AG04449 (cell line): Measurements from ENCODE around the gene GREB1L.

Experiments used
- CTCF ChIA-PET: fragments of 350-600 bp; formaldehyde crosslinking; extraction: SDS; loops from one replicate; lab custom pipeline; 2021; ENCODE audit warnings: antibody characterized with exemption; lab: Yijun Ruan, JAX
- POLR2A ChIA-PET: fragments of 400-600, 350-600 bp; formaldehyde crosslinking; extraction: SDS; loops from one replicate; lab custom pipeline; 2020; ENCODE audit warnings: antibody characterized with exemption, inconsistent platforms; lab: Yijun Ruan, JAX
- DNase-seq: peaks from one replicate; pipeline ENCODE4 v3.0.0-alpha.2; 2010; ENCODE audit warnings: low read depth, low spot score
- H3K4me3 ChIP-seq: 2 replicates; pipeline ENCODE4 v1.5.1; 2011; ENCODE audit warnings: low read depth, mild to moderate bottlenecking, control low read depth, low read length
- CTCF ChIP-seq: IDR thresholded peaks from one replicate; pipeline ENCODE4 v1.5.1; 2011; ENCODE audit warnings: mild to moderate bottlenecking, moderate library complexity, low read length, control low read depth, inconsistent platforms; ENCODE audit not compliant: insufficient read depth; ENCODE audit errors: missing control alignments

GREB1L gene

GRCh38 chr18:21483051-21483450, 241.0 kb downstream of the GREB1L start:
- POLR2A ChIA-PET: no interaction called here
- TF ChIP-seq CTCF: no peak
- H3K4me3 ChIP-seq: no peak overlapping the region
- CTCF ChIA-PET: no interaction called here
- no peak for DNase-seq

- DNase-seq: no peak
- CTCF ChIA-PET: interaction anchor here (1.5 to 1.9 kb wide), 4 partner anchors 11 to 290 kb away, joined by 4 to 12 read pairs (median 6); partner anchors contain the start of gene ESCO1
- POLR2A ChIA-PET: no interaction called here
- no peak overlapping the region for H3K4me3 ChIP-seq
- TF ChIP-seq CTCF: no peak
Observed at GRCh38 chr18:21484851-21485636, 243.0 kb downstream of the GREB1L start.

GRCh38 chr18:21486905-21487437, 244.9 kb downstream of the GREB1L start:
- DNase-seq: no peak
- no peak for TF ChIP-seq CTCF
- H3K4me3 ChIP-seq: no peak overlapping the region
- POLR2A ChIA-PET: no interaction called here
- CTCF ChIA-PET: interaction anchor here (0.7 to 3.9 kb wide), 9 partner anchors 8 to 364 kb away, joined by 3 to 22 read pairs (median 4); partner anchors contain the start of gene ESCO1

GRCh38 chr18:21489119-21489750, 247.2 kb downstream of the GREB1L start:
- no peak overlapping the region for H3K4me3 ChIP-seq
- POLR2A ChIA-PET: no interaction called here
- DNase-seq: peak; percentile 9
- peak; percentile 68 for TF ChIP-seq CTCF
- CTCF ChIA-PET: interaction anchor here (0.7 to 3.9 kb wide), 21 partner anchors 9 to 466 kb away, joined by 3 to 22 read pairs (median 6); partner anchors contain the start of gene ESCO1

GRCh38 chr18:21489919-21490495, 248.0 kb downstream of the GREB1L start:
- ChIA-PET POLR2A (no interaction called here), CTCF (interaction anchor here (0.9 to 3.9 kb wide), 14 partner anchors 8 to 465 kb away, joined by 3 to 22 read pairs (median 8); partner anchors contain the start of gene ESCO1)
- no peak for DNase-seq
- H3K4me3 ChIP-seq: no peak overlapping the region
- TF ChIP-seq CTCF: no peak
